ENCODE data around the gene XRN2. TPM values are rescaled to one million over a fixed set of nuclear protein-coding genes. Genes with fewer than 3 reads are reported as not detected.
"Not testable (repeated sequence)": the region's sequence is repeated elsewhere in the genome, so short reads cannot be mapped to it uniquely, and the experiment has no call there.

XRN2 gene
- total RNA-seq, 2 experiments from 2014 or later = 68.0 to 70.4 TPM

GRCh38 chr20:21365771-21366170, 62.6 kb downstream of the XRN2 start:
- peaks cover 6% of the 10 kb centered on the region for H3K4me1 Mint-ChIP-seq
- ChIA-PET POLR2A (no interaction called here), CTCF (no interaction called here)
- no peak overlapping the region for H3K27ac Mint-ChIP-seq
- no peaks in the 10 kb centered on the region for H3K27me3 Mint-ChIP-seq
- H3K9me3 Mint-ChIP-seq = no peaks in the 10 kb centered on the region
- DNase-seq = no peak
- peaks cover 45% of the 10 kb centered on the region for H3K36me3 Mint-ChIP-seq (ENCODE audit: low read depth)
- H3K4me3 Mint-ChIP-seq = no peak overlapping the region

- H3K4me3 Mint-ChIP-seq, H3K4me1 Mint-ChIP-seq, H3K27ac Mint-ChIP-seq, H3K27me3 Mint-ChIP-seq, H3K9me3 Mint-ChIP-seq, DNase-seq, POLR2A ChIA-PET: not testable (repeated sequence)
- H3K36me3 Mint-ChIP-seq (ENCODE audit: low read depth) = peaks cover 45% of the 10 kb centered on the region
- CTCF ChIA-PET = interaction anchor here (1.0 to 1.4 kb wide), 2 partner anchors 42 to 131 kb away, joined by 3 read pairs; no protein-coding TSS in a partner anchor
Observed at GRCh38 chr20:21366273-21366672, 63.1 kb downstream of the XRN2 start.

- Mint-ChIP-seq H3K27ac (no peak overlapping the region), H3K4me3 (no peak overlapping the region), H3K4me1 (peaks cover 1% of the 10 kb centered on the region), H3K36me3 (ENCODE audit: low read depth) (peaks cover 40% of the 10 kb centered on the region), H3K9me3 (no peaks in the 10 kb centered on the region), H3K27me3 (no peaks in the 10 kb centered on the region)
- no peak for DNase-seq
- ChIA-PET CTCF (interaction anchor here (0.5 to 1.0 kb wide), 2 partner anchors 133 to 657 kb away, joined by 3 to 4 read pairs; partner anchors contain the start of gene RALGAPA2), POLR2A (no interaction called here)
Observed at GRCh38 chr20:21368791-21369190, 65.7 kb downstream of the XRN2 start.

GRCh38 chr20:21371193-21371592, 68.1 kb downstream of the XRN2 start:
- no peak overlapping the region for H3K4me3 Mint-ChIP-seq
- H3K9me3 Mint-ChIP-seq = no peaks in the 10 kb centered on the region
- CTCF ChIA-PET = interaction anchor here (1.1 kb wide), 1 partner anchor 67 kb away, joined by 3 read pairs; no protein-coding TSS in a partner anchor
- H3K27ac Mint-ChIP-seq = no peak overlapping the region
- POLR2A ChIA-PET = no interaction called here
- H3K4me1 Mint-ChIP-seq = peaks cover 1% of the 10 kb centered on the region
- DNase-seq = no peak
- H3K36me3 Mint-ChIP-seq (ENCODE audit: low read depth) = peaks cover 42% of the 10 kb centered on the region
- H3K27me3 Mint-ChIP-seq = no peaks in the 10 kb centered on the region

DNA sequence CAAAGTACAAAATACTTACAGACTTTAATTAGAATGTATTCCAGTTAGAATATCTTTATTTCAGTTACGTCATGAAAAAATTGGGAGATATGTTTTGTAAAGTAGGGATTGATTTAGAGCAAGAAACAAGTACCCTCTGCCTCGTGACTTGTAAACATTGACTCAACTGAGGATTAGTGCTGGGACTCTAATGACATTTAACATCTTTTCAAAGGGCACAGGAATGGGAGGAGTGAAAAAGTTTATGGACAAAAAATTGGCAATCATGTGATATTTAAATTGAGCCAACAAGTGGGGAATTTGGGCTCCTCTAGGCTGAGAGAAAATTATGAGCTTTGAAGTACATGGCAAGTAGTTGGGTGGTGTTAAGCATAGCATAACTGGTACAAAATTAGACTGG, 68.9 kb downstream of the XRN2 start:
- CTCF ChIA-PET = interaction anchor here (1.1 kb wide), 1 partner anchor 68 kb away, joined by 3 read pairs; no protein-coding TSS in a partner anchor
- Mint-ChIP-seq H3K36me3 (ENCODE audit: low read depth) (peaks cover 40% of the 10 kb centered on the region), H3K4me1 (peaks cover 3% of the 10 kb centered on the region), H3K27me3 (no peaks in the 10 kb centered on the region), H3K9me3 (no peaks in the 10 kb centered on the region), H3K27ac (no peak overlapping the region), H3K4me3 (no peak overlapping the region)
- POLR2A ChIA-PET = no interaction called here
- DNase-seq = no peak

- Mint-ChIP-seq H3K36me3 (ENCODE audit: low read depth) (peaks cover 41% of the 10 kb centered on the region), H3K9me3 (no peaks in the 10 kb centered on the region), H3K27ac (no peak overlapping the region), H3K27me3 (no peaks in the 10 kb centered on the region), H3K4me3 (no peak overlapping the region), H3K4me1 (peaks cover 3% of the 10 kb centered on the region)
- no peak for DNase-seq
- ChIA-PET POLR2A (no interaction called here), CTCF (no interaction called here)
Observed at GRCh38 chr20:21373436-21373835, 70.3 kb downstream of the XRN2 start.

- Mint-ChIP-seq H3K27ac (no peak overlapping the region), H3K36me3 (ENCODE audit: low read depth) (peaks cover 39% of the 10 kb centered on the region)
Observed at GRCh38 chr20:21376626-21377025, 73.5 kb downstream of the XRN2 start.

DNA sequence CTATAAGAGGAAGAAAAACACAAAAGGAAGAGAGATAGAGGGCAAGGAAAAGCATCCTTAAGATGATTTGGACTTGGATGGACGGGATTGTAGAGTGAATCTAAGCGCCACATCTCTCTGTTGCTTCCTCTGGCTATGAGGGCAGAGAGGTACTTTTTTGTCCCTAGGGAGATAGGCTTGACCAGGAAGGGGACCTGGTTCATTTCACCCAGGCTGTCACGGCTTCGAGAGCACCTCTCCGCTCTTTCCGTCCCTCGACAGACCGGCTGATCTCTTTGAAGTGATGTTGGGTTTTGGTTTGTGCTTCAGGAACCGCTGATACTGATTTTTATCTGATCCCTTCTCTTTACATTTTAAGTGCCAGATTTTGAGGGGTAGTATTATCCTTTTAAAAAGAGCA, 74.6 kb downstream of the XRN2 start:
- no peaks in the 10 kb centered on the region for H3K27me3 Mint-ChIP-seq
- H3K9me3 Mint-ChIP-seq = no peaks in the 10 kb centered on the region
- no peak overlapping the region for H3K27ac Mint-ChIP-seq
- no peak for DNase-seq
- peaks cover 13% of the 10 kb centered on the region for H3K4me1 Mint-ChIP-seq
- CTCF ChIA-PET = no interaction called here
- no peak overlapping the region for H3K4me3 Mint-ChIP-seq
- H3K36me3 Mint-ChIP-seq (ENCODE audit: low read depth) = peaks cover 35% of the 10 kb centered on the region
- POLR2A ChIA-PET = no interaction called here

More at GRCh38 chr20:21376626-21377025, 73.5 kb downstream of the XRN2 start:
- DNase-seq = no peak
- POLR2A ChIA-PET = interaction anchor here (1.2 kb wide), 1 partner anchor 19 kb away, joined by 3 read pairs; no protein-coding TSS in a partner anchor
- CTCF ChIA-PET = interaction anchor here (1.1 kb wide), 1 partner anchor 129 kb away, joined by 3 read pairs; no protein-coding TSS in a partner anchor
- H3K27me3 Mint-ChIP-seq = no peaks in the 10 kb centered on the region
- peaks cover 13% of the 10 kb centered on the region for H3K4me1 Mint-ChIP-seq
- no peak overlapping the region for H3K4me3 Mint-ChIP-seq
- no peaks in the 10 kb centered on the region for H3K9me3 Mint-ChIP-seq

GRCh38 chr20:21378259-21378658, 75.1 kb downstream of the XRN2 start:
- ChIA-PET POLR2A (no interaction called here), CTCF (interaction anchor here (0.8 kb wide), 1 partner anchor 143 kb away, joined by 3 read pairs; no protein-coding TSS in a partner anchor)
- H3K36me3 Mint-ChIP-seq (ENCODE audit: low read depth) = peaks cover 35% of the 10 kb centered on the region

GRCh38 chr20:21380711-21381110, 77.6 kb downstream of the XRN2 start:
- Mint-ChIP-seq H3K9me3 (no peaks in the 10 kb centered on the region), H3K36me3 (ENCODE audit: low read depth) (peaks cover 29% of the 10 kb centered on the region), H3K27me3 (no peaks in the 10 kb centered on the region), H3K4me1 (peaks cover 12% of the 10 kb centered on the region), H3K27ac (no peak overlapping the region), H3K4me3 (no peak overlapping the region)
- no peak for DNase-seq
- POLR2A ChIA-PET = no interaction called here
- CTCF ChIA-PET = no interaction called here

More at GRCh38 chr20:21378259-21378658, 75.1 kb downstream of the XRN2 start:
- H3K4me3 Mint-ChIP-seq = no peak overlapping the region
- DNase-seq = no peak
- H3K27me3 Mint-ChIP-seq = no peaks in the 10 kb centered on the region
- H3K27ac Mint-ChIP-seq = no peak overlapping the region
- H3K4me1 Mint-ChIP-seq = peaks cover 13% of the 10 kb centered on the region
- no peaks in the 10 kb centered on the region for H3K9me3 Mint-ChIP-seq

DNA sequence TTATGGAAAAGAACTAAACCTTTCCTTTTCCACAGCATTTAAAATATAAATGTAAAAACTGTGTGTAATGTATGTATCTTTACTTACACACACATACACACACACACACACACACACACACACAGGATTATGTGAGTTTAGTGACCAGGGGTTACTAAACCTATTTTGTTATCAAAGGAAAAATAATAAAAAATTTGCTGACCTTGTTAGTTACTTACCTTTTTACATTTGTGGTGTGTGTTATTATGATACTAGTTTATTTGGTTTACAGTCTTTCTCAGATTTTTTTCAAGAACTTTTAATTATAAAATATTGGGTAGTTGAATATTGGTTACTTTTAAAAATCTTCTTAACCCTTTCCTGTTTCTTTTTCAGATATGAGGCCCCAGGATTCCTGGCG, 78.5 kb downstream of the XRN2 start:
- Mint-ChIP-seq H3K4me3 (no peak overlapping the region), H3K27ac (no peak overlapping the region), H3K9me3 (no peaks in the 10 kb centered on the region), H3K4me1 (peaks cover 11% of the 10 kb centered on the region), H3K36me3 (ENCODE audit: low read depth) (peaks cover 28% of the 10 kb centered on the region), H3K27me3 (no peaks in the 10 kb centered on the region)
- ChIA-PET POLR2A (no interaction called here), CTCF (interaction anchor here (0.6 kb wide), 1 partner anchor 146 kb away, joined by 3 read pairs; no protein-coding TSS in a partner anchor)
- DNase-seq = no peak

- ChIA-PET CTCF (interaction anchor here (1.9 kb wide), 1 partner anchor 149 kb away, joined by 5 read pairs; no protein-coding TSS in a partner anchor), POLR2A (no interaction called here)
- H3K4me3 Mint-ChIP-seq = no peak overlapping the region
- H3K9me3 Mint-ChIP-seq = no peaks in the 10 kb centered on the region
- no peak overlapping the region for H3K27ac Mint-ChIP-seq
- peaks cover 9% of the 10 kb centered on the region for H3K4me1 Mint-ChIP-seq
- H3K36me3 Mint-ChIP-seq (ENCODE audit: low read depth) = peaks cover 34% of the 10 kb centered on the region
- no peak for DNase-seq
- H3K27me3 Mint-ChIP-seq = no peaks in the 10 kb centered on the region
Observed at GRCh38 chr20:21384308-21384892, 81.3 kb downstream of the XRN2 start.

- Mint-ChIP-seq H3K4me1 (peaks cover 1% of the 10 kb centered on the region), H3K27ac (no peak overlapping the region), H3K36me3 (ENCODE audit: low read depth) (peaks cover 38% of the 10 kb centered on the region), H3K9me3 (no peaks in the 10 kb centered on the region), H3K27me3 (peaks cover 4% of the 10 kb centered on the region), H3K4me3 (no peak overlapping the region)
- CTCF ChIA-PET = interaction anchor here (1.9 kb wide), 1 partner anchor 151 kb away, joined by 5 read pairs; no protein-coding TSS in a partner anchor
- no peak for DNase-seq
- POLR2A ChIA-PET = no interaction called here
Observed at GRCh38 chr20:21386111-21386510, 83.0 kb downstream of the XRN2 start.

DNA sequence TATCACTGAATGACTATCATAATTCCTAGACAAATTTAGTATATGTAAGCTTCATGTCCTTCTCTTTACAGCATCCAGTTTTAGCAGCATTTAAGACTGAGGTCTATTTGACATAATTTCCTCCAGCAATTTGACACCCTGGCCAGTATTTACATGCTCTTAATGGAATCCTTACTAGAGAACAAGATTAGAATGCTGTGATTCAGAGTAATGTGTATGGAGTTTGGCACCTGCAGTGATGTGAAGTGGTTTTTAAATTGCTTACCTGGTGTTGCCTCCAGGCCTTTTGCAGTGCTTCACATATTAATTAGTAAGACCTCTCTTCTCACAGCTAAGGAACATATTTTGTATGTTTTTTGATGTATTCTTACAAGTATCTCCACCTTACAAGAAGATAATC, 84.4 kb downstream of the XRN2 start:
- no peaks in the 10 kb centered on the region for H3K9me3 Mint-ChIP-seq
- H3K4me3 Mint-ChIP-seq = no peak overlapping the region
- no peak for DNase-seq
- H3K27me3 Mint-ChIP-seq = peaks cover 14% of the 10 kb centered on the region
- H3K27ac Mint-ChIP-seq = no peak overlapping the region
- CTCF ChIA-PET = no interaction called here
- peaks cover 8% of the 10 kb centered on the region for H3K4me1 Mint-ChIP-seq
- POLR2A ChIA-PET = no interaction called here
- H3K36me3 Mint-ChIP-seq (ENCODE audit: low read depth) = peaks cover 43% of the 10 kb centered on the region
